GM18861 (cell line): ENCODE measurements around the gene TMEM116.
"Not testable (repeated sequence)": the region's sequence is repeated elsewhere in the genome, so short reads cannot be mapped to it uniquely, and the experiment has no call there.

Experiments
- ATAC-seq: cut with Tn5 transposase; IDR thresholded peaks from one replicate; pipeline ENCODE4 v1.9.1; 2021; ENCODE audit not compliant: unreplicated experiment

The TMEM116 gene

DNA sequence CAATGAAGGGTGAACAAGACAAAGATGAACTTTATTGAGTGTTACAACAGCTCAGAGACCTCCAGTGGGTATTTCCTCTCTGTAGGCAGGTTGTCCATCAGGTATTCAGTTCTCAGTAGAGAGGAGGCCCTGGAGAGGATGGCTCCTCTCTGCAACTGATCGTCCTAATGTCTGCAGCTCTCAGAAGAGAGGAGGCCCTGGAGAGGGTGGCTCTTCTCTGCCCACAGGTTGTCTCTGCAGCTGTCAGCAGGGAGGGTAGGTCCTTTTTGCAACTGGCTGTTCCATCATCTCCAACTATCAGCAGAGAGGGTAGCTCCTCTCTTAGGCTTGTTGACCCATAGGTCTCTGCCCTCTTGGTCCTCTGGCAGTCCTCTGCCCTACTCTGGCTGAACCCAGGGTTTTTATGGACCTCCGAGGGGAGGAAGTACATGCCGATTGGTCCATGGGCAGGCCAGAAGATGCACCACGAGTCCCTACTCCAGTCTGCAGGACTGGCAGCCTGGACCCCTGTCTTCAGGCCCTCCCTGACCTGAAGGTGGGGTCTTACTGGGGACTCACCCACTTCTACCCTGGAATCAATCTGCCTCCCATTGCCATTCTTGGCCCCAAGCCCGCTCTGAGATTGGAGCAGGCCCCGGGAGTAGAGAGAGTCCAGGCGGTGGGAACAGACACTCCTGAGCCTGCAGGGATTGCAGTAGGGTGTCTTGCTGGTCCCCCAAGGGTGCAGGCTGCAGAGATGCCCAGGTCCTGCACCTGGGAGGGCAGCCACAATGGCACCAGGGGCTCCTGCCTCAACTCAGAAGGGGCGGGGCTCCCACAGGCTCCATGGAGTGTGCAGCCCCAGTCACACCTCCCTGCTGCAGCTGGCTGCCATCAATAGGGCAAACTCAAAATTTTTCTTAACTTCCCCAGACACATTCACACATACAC lies 2.3 kb downstream of the TMEM116 start:
- no peak for ATAC-seq

DNA sequence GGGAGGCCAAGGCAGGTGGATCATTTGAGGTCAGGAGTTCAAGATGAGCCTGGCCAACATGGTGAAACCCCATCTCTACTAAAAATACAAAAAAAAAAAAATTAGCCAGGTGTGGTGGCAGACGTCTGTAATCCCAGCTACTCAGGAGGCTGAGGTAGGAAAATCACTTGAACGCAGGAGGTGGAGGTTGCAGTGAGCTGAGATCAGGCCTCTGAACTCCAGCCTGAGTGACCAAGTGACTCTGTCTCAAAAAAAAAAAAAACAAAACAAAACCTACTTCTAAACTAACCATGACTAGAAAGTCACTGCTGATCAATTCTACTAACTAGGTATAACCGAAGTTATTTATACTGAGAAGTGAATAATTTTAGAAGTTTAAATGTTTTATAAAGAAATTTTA lies 3.4 kb downstream of the TMEM116 start:
- not testable (repeated sequence) for ATAC-seq

- no peak for ATAC-seq
Observed at GRCh38 chr12:112008918-112009317, 4.0 kb downstream of the TMEM116 start.

DNA sequence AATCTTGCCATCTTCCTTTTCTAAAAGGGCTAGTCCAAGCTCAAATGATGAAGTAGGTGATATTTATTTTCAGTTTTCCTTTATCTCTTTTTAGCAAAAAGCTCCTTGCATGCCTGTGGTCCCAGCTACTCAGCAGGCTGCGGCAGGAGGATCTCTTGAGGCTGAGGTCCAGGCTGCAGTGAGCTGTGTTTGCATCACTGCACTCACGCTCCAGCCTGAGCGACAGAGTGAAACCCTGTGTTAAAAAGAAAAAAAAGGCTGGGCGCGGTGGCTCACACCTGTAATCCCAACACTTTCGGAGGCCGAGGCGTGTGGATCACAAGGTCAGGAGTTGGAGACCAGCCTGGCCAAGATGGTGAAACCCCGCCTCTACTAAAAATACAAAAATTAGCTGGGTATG lies 5.0 kb downstream of the TMEM116 start:
- no peak for ATAC-seq

DNA sequence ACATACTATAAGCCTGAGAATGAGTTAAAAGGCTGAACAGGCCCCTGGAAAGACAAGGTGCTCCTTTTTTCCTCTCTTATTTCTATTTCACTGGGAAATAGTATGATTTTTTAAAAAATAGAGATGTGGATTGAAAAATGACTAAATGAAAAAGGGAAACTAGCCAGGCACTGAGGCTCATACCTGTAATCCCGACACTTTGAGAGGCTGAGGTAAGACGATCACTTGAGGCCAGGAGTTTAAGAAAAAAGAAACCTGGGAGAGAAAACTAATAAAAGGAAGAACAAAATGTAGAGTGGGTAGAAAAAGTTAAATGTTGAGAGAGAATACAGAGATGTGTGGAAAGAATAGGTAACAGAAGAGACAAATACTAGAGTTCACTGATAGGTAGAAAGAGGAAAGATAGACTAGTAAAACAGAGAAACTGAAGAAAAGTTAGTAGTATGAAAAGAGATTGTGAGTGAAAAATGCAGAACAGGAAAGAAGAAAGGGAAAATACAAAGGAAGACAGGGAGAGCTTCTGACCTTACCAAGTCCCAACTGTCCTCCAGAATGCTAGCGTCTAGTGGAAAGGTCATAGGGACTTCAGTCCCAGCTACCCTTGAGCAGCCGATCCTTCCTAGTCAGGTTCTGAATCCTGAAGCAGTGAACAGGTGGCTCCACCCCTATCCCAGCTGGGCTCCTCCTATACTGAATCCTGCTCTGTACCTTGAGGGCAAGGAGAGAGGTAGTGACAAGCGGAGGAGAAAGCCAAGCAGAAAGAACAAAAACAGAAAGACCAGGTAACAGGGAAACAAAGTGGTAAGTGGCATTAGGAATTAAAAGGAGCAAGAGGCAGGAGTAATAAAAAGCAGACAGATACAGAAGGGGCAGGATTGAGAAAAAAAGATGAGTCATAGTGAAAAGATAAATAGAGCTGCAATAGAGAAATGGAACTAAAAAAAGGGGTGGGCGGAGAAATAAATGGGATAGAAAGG lies 7.3 kb downstream of the TMEM116 start:
- no peak for ATAC-seq

DNA sequence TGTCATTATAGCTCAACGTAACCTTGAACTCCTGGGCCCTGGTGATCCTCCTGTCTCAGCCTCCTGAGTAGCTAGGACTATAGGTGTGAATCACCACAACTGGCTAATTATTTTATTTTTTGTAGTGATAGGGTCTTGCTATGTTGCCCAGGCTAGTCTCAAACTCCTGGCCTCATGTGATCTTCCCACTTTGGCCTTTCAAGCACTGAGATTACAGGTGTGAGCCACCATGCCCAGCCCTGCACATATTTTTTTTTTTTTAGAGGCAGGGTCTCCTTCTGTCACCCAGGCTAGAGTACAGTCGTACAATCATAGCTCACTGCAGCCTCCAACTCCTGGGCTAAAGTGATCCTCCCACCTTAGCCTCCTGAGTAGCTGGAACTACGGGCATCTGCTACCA lies 8.9 kb downstream of the TMEM116 start:
- no peak for ATAC-seq

DNA sequence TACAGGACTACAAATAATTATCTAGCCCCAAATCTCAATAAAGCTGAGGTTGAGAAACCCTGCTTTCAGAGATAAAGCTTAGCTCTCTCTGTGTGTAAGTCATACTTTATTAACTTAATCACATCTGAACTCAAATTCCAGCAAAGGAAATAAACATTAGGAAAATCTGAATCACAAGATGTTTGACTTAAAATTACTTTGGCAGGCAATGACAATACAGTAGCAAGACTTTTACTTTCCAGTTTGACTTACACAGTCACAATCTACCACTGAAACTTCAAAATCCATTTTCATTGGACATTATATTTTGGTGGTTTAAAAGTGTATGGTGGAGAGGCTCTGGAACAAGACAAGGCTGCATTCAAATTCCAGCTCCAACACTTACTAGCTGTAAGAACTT lies 11.4 kb downstream of the TMEM116 start:
- ATAC-seq: no peak

GRCh38 chr12:112000820-112001219 lies 12.1 kb downstream of the TMEM116 start:
- no peak for ATAC-seq

- not testable (repeated sequence) for ATAC-seq
Observed at GRCh38 chr12:111999129-111999528, 13.8 kb downstream of the TMEM116 start.

DNA sequence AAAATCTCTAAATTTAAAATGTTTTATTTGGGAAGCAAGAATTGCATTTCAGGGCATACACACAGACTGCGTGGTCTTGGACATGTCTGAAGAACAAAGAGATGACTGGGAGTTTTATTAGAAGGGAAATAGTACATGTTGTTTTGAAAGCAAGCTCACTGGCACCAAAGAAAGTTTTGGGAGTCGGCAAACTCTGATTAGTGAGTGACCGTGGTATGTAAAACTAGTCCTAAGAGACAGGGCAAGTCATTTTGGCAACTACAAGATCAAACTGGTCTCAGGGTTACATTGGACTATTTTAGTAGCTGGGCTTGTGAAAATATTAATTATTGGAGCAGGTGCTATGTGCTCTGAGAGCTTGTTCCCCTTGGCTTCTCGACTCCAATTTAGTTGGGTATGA lies 14.9 kb downstream of the TMEM116 start:
- no peak for ATAC-seq

GRCh38 chr12:111997300-111997699 lies 15.7 kb downstream of the TMEM116 start:
- no peak for ATAC-seq

GRCh38 chr12:111995782-111996480 lies 17.0 kb downstream of the TMEM116 start:
- no peak for ATAC-seq

GRCh38 chr12:111994211-111995111 lies 18.5 kb downstream of the TMEM116 start:
- ATAC-seq: not testable (repeated sequence)

GRCh38 chr12:111993292-111994150 lies 19.4 kb downstream of the TMEM116 start:
- no peak for ATAC-seq

DNA sequence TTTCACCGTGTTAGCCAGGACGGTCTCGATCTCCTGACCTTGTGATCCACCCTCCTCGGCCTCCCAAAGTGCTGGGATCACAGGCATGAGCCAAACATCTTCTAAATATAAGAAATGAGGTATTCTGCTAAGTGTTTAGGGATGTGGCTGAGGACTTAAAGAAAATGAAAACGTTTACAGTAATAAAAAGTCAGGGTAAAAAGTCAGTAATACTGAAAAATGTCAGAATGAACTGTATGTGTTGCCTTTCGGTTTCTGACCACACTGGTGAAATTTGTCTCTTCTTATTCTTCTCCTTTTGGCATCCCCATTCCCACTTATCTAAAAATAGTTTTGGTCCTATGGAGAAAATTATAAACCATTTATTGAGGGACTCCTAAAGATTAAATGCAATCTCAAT lies 20.5 kb downstream of the TMEM116 start:
- no peak for ATAC-seq

- ATAC-seq: no peak
Observed at GRCh38 chr12:111991946-111992345, 21.0 kb downstream of the TMEM116 start.

- no peak for ATAC-seq
Observed at GRCh38 chr12:111991535-111991934, 21.4 kb downstream of the TMEM116 start.

GRCh38 chr12:111984820-111985219 lies 28.1 kb downstream of the TMEM116 start:
- no peak for ATAC-seq

DNA sequence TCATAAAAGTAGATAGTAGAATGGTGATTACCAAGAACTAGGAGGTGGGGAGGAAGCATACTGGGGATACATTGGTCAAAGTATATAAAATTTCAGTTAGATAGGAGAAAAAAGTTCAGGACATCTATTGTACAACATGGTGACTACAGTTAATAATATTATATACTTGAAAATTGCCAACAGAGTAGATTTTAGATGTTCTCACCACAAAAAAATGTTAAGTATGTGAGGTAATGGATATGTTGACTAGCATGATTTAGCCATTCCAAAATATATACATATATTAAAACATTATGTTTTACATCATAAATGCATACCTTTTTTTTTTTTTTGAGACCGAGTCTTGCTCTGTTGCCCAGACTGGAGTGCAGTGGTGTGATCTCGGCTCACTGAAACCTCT lies 31.0 kb downstream of the TMEM116 start:
- no peak for ATAC-seq
